ENCODE measurements around the gene NECTIN1.

The NECTIN1 gene

DNA sequence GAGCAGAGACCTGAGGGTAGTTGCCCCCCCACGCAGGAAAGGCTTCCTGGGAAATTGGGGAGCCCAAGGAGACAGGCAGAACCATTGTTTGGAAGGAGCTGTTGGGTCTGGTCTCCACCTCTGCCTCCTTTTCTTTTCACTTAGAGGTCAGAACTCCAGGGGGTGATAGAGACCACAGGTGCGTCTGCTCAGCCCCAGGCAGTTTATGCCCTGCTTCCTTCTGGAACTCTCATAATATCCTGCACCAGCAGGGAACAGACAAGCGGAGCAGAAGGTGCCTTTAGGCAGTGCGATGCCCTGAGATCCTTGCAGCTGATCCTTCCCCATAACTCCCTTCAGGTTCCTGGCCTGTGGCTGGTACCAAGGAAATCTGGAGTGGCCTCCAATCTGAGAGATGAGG is 120.2 kb downstream of the NECTIN1 start:
- CTCF ChIA-PET: interaction anchor here (1.1 kb wide), 1 partner anchor 9 kb away, joined by 4 read pairs; no protein-coding TSS in a partner anchor

DNA sequence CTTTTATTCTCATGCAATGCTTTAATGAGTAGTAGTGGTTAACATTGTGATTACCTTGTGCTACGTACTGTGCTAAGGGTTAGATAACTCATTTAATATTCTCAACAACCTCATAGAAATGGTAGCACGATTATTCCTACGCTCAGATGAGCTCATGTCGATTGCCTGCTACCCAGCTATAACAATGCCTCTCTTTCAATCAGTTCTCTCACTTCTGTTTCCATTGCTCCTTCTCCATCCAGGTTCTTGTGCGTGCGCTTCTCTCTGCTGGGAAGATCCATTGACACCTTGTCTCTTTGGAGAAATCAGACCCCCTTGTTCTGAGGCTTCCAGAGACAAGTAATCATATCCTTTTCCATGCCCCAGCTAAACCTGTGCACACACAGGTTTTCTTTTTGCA is 120.8 kb downstream of the NECTIN1 start:
- DNase-seq (ENCODE audit: low read depth, low spot score): no peak
- ChIA-PET CTCF (interaction anchor here (0.8 kb wide), 1 partner anchor 15 kb away, joined by 3 read pairs; no protein-coding TSS in a partner anchor), POLR2A (no interaction called here)
- H3K4me3 ChIP-seq (ENCODE audit: low read depth, low read length): no peak overlapping the region
- TF ChIP-seq, protein P1, sequence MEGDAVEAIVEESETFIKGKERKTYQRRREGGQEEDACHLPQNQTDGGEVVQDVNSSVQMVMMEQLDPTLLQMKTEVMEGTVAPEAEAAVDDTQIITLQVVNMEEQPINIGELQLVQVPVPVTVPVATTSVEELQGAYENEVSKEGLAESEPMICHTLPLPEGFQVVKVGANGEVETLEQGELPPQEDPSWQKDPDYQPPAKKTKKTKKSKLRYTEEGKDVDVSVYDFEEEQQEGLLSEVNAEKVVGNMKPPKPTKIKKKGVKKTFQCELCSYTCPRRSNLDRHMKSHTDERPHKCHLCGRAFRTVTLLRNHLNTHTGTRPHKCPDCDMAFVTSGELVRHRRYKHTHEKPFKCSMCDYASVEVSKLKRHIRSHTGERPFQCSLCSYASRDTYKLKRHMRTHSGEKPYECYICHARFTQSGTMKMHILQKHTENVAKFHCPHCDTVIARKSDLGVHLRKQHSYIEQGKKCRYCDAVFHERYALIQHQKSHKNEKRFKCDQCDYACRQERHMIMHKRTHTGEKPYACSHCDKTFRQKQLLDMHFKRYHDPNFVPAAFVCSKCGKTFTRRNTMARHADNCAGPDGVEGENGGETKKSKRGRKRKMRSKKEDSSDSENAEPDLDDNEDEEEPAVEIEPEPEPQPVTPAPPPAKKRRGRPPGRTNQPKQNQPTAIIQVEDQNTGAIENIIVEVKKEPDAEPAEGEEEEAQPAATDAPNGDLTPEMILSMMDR (IDR thresholded peaks at IDR 0.05; ENCODE audit: insufficient read depth, low read length, missing control alignments): no peak

More for the DNA sequence above, 120.2 kb downstream of the NECTIN1 start:
- TF ChIP-seq, protein P1 (IDR thresholded peaks at IDR 0.05; ENCODE audit: insufficient read depth, low read length, missing control alignments): no peak
- DNase-seq (ENCODE audit: low read depth, low spot score): no peak
- no peak overlapping the region for H3K4me3 ChIP-seq (ENCODE audit: low read depth, low read length)
- POLR2A ChIA-PET: interaction anchor here (0.6 kb wide), 1 partner anchor 102 kb away, joined by 3 read pairs; no protein-coding TSS in a partner anchor

DNA sequence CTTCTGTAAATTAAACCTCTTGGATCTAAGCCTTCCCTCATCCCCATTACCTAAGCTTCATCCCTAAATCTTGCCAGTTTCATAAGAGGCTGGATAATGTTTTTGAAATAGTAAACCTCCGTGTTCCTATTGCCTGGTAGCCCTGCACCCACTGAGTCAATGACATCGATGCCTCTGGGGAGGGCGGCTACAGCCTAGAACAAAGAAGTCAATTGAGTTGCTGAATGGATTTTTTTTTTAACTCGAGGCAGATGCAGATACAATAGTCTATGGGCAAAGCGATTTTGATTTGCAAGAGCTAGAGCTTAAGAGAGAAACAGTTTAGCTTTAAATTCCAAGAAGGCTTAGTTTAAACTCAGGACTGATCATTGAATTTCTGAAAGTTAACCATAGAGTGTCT is 121.3 kb downstream of the NECTIN1 start:
- no peak overlapping the region for H3K4me3 ChIP-seq (ENCODE audit: low read depth, low read length)
- no peak for DNase-seq (ENCODE audit: low read depth, low spot score)
- CTCF ChIA-PET: interaction anchor here (0.8 kb wide), 1 partner anchor 16 kb away, joined by 3 read pairs; no protein-coding TSS in a partner anchor
- POLR2A ChIA-PET: no interaction called here
- TF ChIP-seq, protein P1 (IDR thresholded peaks at IDR 0.05; ENCODE audit: insufficient read depth, low read length, missing control alignments): no peak

DNA sequence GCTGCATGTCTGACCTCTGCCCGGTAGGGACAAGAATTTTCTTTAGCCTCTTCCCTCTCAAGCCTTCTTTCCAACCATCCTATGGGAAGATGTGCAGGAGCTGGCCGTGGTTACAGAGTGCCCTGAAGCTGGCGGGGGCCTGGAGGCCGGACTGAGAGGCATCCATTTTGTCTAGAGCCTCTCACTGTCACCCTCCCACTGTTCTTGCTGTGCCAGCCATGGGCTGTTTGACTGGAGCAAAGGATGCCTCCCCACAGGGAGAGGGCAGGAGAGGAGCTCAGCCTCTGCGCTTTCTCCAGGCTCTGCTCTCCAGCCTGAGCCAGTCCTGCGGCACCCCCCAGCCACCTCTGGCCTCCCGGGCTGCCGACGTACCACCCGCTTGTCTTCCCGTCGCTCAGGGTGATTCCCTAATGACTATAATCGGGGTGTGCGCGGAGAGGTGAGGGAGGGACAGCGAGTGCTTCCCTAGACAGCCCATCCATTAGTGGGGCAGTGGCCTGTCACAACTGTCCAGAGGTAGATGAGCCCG is 123.8 kb downstream of the NECTIN1 start:
- TF ChIP-seq, protein P1 (IDR thresholded peaks at IDR 0.05; ENCODE audit: insufficient read depth, low read length, missing control alignments): no peak
- ChIA-PET CTCF (interaction anchor here (2.0 kb wide), 1 partner anchor 124 kb away, joined by 5 read pairs; the partner anchor contains the start of gene NECTIN1), POLR2A (no interaction called here)
- no peak for DNase-seq (ENCODE audit: low read depth, low spot score)
- H3K4me3 ChIP-seq (ENCODE audit: low read depth, low read length): no peak overlapping the region

GRCh38 chr11:119602745-119603373 is 126.1 kb downstream of the NECTIN1 start:
- CTCF ChIA-PET: interaction anchor here (0.9 to 1.1 kb wide), 3 partner anchors 8 to 569 kb away, joined by 3 to 4 read pairs (median 3); no protein-coding TSS in a partner anchor

More at GRCh38 chr11:119602745-119603373, 126.1 kb downstream of the NECTIN1 start:
- TF ChIP-seq, protein P1 (IDR thresholded peaks at IDR 0.05; ENCODE audit: insufficient read depth, low read length, missing control alignments): peak; percentile 1
- POLR2A ChIA-PET: interaction anchor here (0.7 kb wide), 1 partner anchor 28 kb away, joined by 6 read pairs; no protein-coding TSS in a partner anchor
- no peak for DNase-seq (ENCODE audit: low read depth, low spot score)
- H3K4me3 ChIP-seq (ENCODE audit: low read depth, low read length): no peak overlapping the region
